ENCODE results near the gene PPM1M.

The PPM1M gene

GRCh38 chr3:52249683-52250082 lies 4.1 kb downstream of the PPM1M start:
- Histone ChIP-seq H3K36me3 (ENCODE audit: insufficient read depth, low read length) (peaks cover 5% of the 10 kb centered on the region; the same call in 1 of the 2 replicates), H3K4me1 (ENCODE audit: control insufficient read depth, insufficient read depth, low read length, unreplicated experiment) (peaks cover 13% of the 10 kb centered on the region), H3K27me3 (ENCODE audit: insufficient read depth, low read length) (no peaks in the 10 kb centered on the region), H3K27ac (ENCODE audit: low read depth, low read length) (no peak overlapping the region), H3K4me3 (ENCODE audit: low read depth, low read length) (no peak overlapping the region), H3K79me2 (ENCODE audit: control insufficient read depth, insufficient read depth, low read length, unreplicated experiment) (no peaks in the 10 kb centered on the region), H2AFZ (ENCODE audit: low read length, unreplicated experiment) (no peak overlapping the region)

GRCh38 chr3:52250122-52250521 lies 4.6 kb downstream of the PPM1M start:
- H3K27me3 ChIP-seq (ENCODE audit: insufficient read depth, low read length), result no peaks in the 10 kb centered on the region
- no peak overlapping the region for H3K27ac ChIP-seq (ENCODE audit: low read depth, low read length)
- H3K79me2 ChIP-seq (ENCODE audit: control insufficient read depth, insufficient read depth, low read length, unreplicated experiment), result no peaks in the 10 kb centered on the region
- H3K36me3 ChIP-seq (ENCODE audit: insufficient read depth, low read length), result peaks cover 5% of the 10 kb centered on the region; the same call in 1 of the 2 replicates
- no peak overlapping the region for H3K4me3 ChIP-seq (ENCODE audit: low read depth, low read length)
- peaks cover 9% of the 10 kb centered on the region for H3K4me1 ChIP-seq (ENCODE audit: control insufficient read depth, insufficient read depth, low read length, unreplicated experiment)
- no peak overlapping the region for H2AFZ ChIP-seq (ENCODE audit: low read length, unreplicated experiment)

- Histone ChIP-seq H3K36me3 (ENCODE audit: insufficient read depth, low read length) (peaks cover 25% of the 10 kb centered on the region), H3K27ac (ENCODE audit: low read depth, low read length) (no peak overlapping the region), H3K4me1 (ENCODE audit: control insufficient read depth, insufficient read depth, low read length, unreplicated experiment) (no peaks in the 10 kb centered on the region)
These were observed 8.1 kb downstream of the PPM1M start for GRCh38 chr3:52253314-52254304.

GRCh38 chr3:52254608-52255007 lies 9.0 kb downstream of the PPM1M start:
- Histone ChIP-seq H2AFZ (ENCODE audit: low read length, unreplicated experiment) (no peak overlapping the region), H3K4me3 (ENCODE audit: low read depth, low read length) (no peak overlapping the region), H3K27me3 (ENCODE audit: insufficient read depth, low read length) (no peaks in the 10 kb centered on the region), H3K36me3 (ENCODE audit: insufficient read depth, low read length) (peaks cover 33% of the 10 kb centered on the region), H3K4me1 (ENCODE audit: control insufficient read depth, insufficient read depth, low read length, unreplicated experiment) (peaks cover 9% of the 10 kb centered on the region), H3K79me2 (ENCODE audit: control insufficient read depth, insufficient read depth, low read length, unreplicated experiment) (peaks cover 8% of the 10 kb centered on the region), H3K27ac (ENCODE audit: low read depth, low read length) (no peak overlapping the region)

More at GRCh38 chr3:52253314-52254304, 8.1 kb downstream of the PPM1M start:
- peaks cover 8% of the 10 kb centered on the region for H3K79me2 ChIP-seq (ENCODE audit: control insufficient read depth, insufficient read depth, low read length, unreplicated experiment)
- H3K27me3 ChIP-seq (ENCODE audit: insufficient read depth, low read length), result no peaks in the 10 kb centered on the region
- H2AFZ ChIP-seq (ENCODE audit: low read length, unreplicated experiment), result no peak overlapping the region
- no peak overlapping the region for H3K4me3 ChIP-seq (ENCODE audit: low read depth, low read length)

- no peaks in the 10 kb centered on the region for H3K27me3 ChIP-seq (ENCODE audit: insufficient read depth, low read length)
- H3K4me1 ChIP-seq (ENCODE audit: control insufficient read depth, insufficient read depth, low read length, unreplicated experiment), result peaks cover 10% of the 10 kb centered on the region
- peaks cover 10% of the 10 kb centered on the region for H3K79me2 ChIP-seq (ENCODE audit: control insufficient read depth, insufficient read depth, low read length, unreplicated experiment)
- peaks cover 42% of the 10 kb centered on the region for H3K36me3 ChIP-seq (ENCODE audit: insufficient read depth, low read length)
- no peak overlapping the region for H3K27ac ChIP-seq (ENCODE audit: low read depth, low read length)
- H3K4me3 ChIP-seq (ENCODE audit: low read depth, low read length), result no peak overlapping the region
- no peak overlapping the region for H2AFZ ChIP-seq (ENCODE audit: low read length, unreplicated experiment)
These were observed 10.6 kb downstream of the PPM1M start for GRCh38 chr3:52256159-52256558.

- Histone ChIP-seq H3K27ac (ENCODE audit: low read depth, low read length) (no peak overlapping the region), H3K79me2 (ENCODE audit: control insufficient read depth, insufficient read depth, low read length, unreplicated experiment) (peaks cover 12% of the 10 kb centered on the region)
These were observed 11.1 kb downstream of the PPM1M start for GRCh38 chr3:52256622-52257021.

GRCh38 chr3:52257911-52258310 lies 12.4 kb downstream of the PPM1M start:
- H3K4me1 ChIP-seq (ENCODE audit: control insufficient read depth, insufficient read depth, low read length, unreplicated experiment), result peaks cover 10% of the 10 kb centered on the region
- H2AFZ ChIP-seq (ENCODE audit: low read length, unreplicated experiment), result no peak overlapping the region
- no peak overlapping the region for H3K4me3 ChIP-seq (ENCODE audit: low read depth, low read length)
- H3K79me2 ChIP-seq (ENCODE audit: control insufficient read depth, insufficient read depth, low read length, unreplicated experiment), result peaks cover 25% of the 10 kb centered on the region
- H3K36me3 ChIP-seq (ENCODE audit: insufficient read depth, low read length), result peaks cover 47% of the 10 kb centered on the region
- H3K27ac ChIP-seq (ENCODE audit: low read depth, low read length), result peak overlapping the region; percentile 15; the same call in 1 of the 2 replicates
- H3K27me3 ChIP-seq (ENCODE audit: insufficient read depth, low read length), result no peaks in the 10 kb centered on the region

More at GRCh38 chr3:52256622-52257021, 11.1 kb downstream of the PPM1M start:
- Histone ChIP-seq H3K36me3 (ENCODE audit: insufficient read depth, low read length) (peaks cover 46% of the 10 kb centered on the region), H3K4me1 (ENCODE audit: control insufficient read depth, insufficient read depth, low read length, unreplicated experiment) (peaks cover 10% of the 10 kb centered on the region), H3K4me3 (ENCODE audit: low read depth, low read length) (no peak overlapping the region), H3K27me3 (ENCODE audit: insufficient read depth, low read length) (no peaks in the 10 kb centered on the region), H2AFZ (ENCODE audit: low read length, unreplicated experiment) (no peak overlapping the region)

- peaks cover 52% of the 10 kb centered on the region for H3K36me3 ChIP-seq (ENCODE audit: insufficient read depth, low read length)
- no peaks in the 10 kb centered on the region for H3K27me3 ChIP-seq (ENCODE audit: insufficient read depth, low read length)
- H3K27ac ChIP-seq (ENCODE audit: low read depth, low read length), result peak overlapping the region; percentile 15
- peaks cover 34% of the 10 kb centered on the region for H3K79me2 ChIP-seq (ENCODE audit: control insufficient read depth, insufficient read depth, low read length, unreplicated experiment)
- H3K4me1 ChIP-seq (ENCODE audit: control insufficient read depth, insufficient read depth, low read length, unreplicated experiment), result peaks cover 10% of the 10 kb centered on the region
- no peak overlapping the region for H2AFZ ChIP-seq (ENCODE audit: low read length, unreplicated experiment)
- no peak overlapping the region for H3K4me3 ChIP-seq (ENCODE audit: low read depth, low read length)
These were observed 13.5 kb downstream of the PPM1M start for GRCh38 chr3:52259035-52259434.

- Histone ChIP-seq H3K79me2 (ENCODE audit: control insufficient read depth, insufficient read depth, low read length, unreplicated experiment) (peaks cover 38% of the 10 kb centered on the region), H3K36me3 (ENCODE audit: insufficient read depth, low read length) (peaks cover 56% of the 10 kb centered on the region), H2AFZ (ENCODE audit: low read length, unreplicated experiment) (no peak overlapping the region), H3K27ac (ENCODE audit: low read depth, low read length) (peak overlapping the region; percentile 15), H3K4me1 (ENCODE audit: control insufficient read depth, insufficient read depth, low read length, unreplicated experiment) (peaks cover 10% of the 10 kb centered on the region), H3K27me3 (ENCODE audit: insufficient read depth, low read length) (no peaks in the 10 kb centered on the region), H3K4me3 (ENCODE audit: low read depth, low read length) (no peak overlapping the region)
These were observed 13.9 kb downstream of the PPM1M start for GRCh38 chr3:52259448-52259847.

- Histone ChIP-seq H3K27ac (ENCODE audit: low read depth, low read length) (no peak overlapping the region), H3K4me3 (ENCODE audit: low read depth, low read length) (no peak overlapping the region), H3K36me3 (ENCODE audit: insufficient read depth, low read length) (peaks cover 62% of the 10 kb centered on the region), H2AFZ (ENCODE audit: low read length, unreplicated experiment) (no peak overlapping the region), H3K79me2 (ENCODE audit: control insufficient read depth, insufficient read depth, low read length, unreplicated experiment) (peaks cover 48% of the 10 kb centered on the region), H3K27me3 (ENCODE audit: insufficient read depth, low read length) (no peaks in the 10 kb centered on the region), H3K4me1 (ENCODE audit: control insufficient read depth, insufficient read depth, low read length, unreplicated experiment) (peaks cover 10% of the 10 kb centered on the region)
These were observed 16.9 kb downstream of the PPM1M start for GRCh38 chr3:52262447-52262846.

- H3K36me3 ChIP-seq (ENCODE audit: insufficient read depth, low read length), result peaks cover 50% of the 10 kb centered on the region
- H3K27me3 ChIP-seq (ENCODE audit: insufficient read depth, low read length), result no peaks in the 10 kb centered on the region
- no peak overlapping the region for H2AFZ ChIP-seq (ENCODE audit: low read length, unreplicated experiment)
- H3K4me1 ChIP-seq (ENCODE audit: control insufficient read depth, insufficient read depth, low read length, unreplicated experiment), result peaks cover 6% of the 10 kb centered on the region
- no peak overlapping the region for H3K4me3 ChIP-seq (ENCODE audit: low read depth, low read length)
- H3K79me2 ChIP-seq (ENCODE audit: control insufficient read depth, insufficient read depth, low read length, unreplicated experiment), result peaks cover 71% of the 10 kb centered on the region
- no peak overlapping the region for H3K27ac ChIP-seq (ENCODE audit: low read depth, low read length)
These were observed 19.8 kb downstream of the PPM1M start for GRCh38 chr3:52265387-52265786.
